ENCODE data around the gene THOC1. TPM values are rescaled to one million over a fixed set of nuclear protein-coding genes. Genes with fewer than 3 reads are reported as not detected.

THOC1 gene
- total and polyA plus RNA-seq, 2 experiments from 2014 or later = 73.0 to 108 TPM

GRCh38 chr18:227902-228301 lies 39.9 kb downstream of the THOC1 start:
- H4K20me1 ChIP-seq (replicated peaks; ENCODE audit: insufficient read depth) = peaks cover 11% of the 10 kb centered on the region; the same call in 1 of the 2 replicates
- Mint-ChIP-seq H3K4me1 (no peaks in the 10 kb centered on the region), H3K27ac (peak overlapping the region; percentile 48; the same call in 1 of the 2 replicates), H3K36me3 (ENCODE audit: low read depth) (peaks cover 37% of the 10 kb centered on the region; the same call in 2 of the 3 replicates), H3K4me3 (no peak overlapping the region), H3K9me3 (no peaks in the 10 kb centered on the region), H3K27me3 (ENCODE audit: insufficient read depth, low read depth, poor library complexity) (no peaks in the 10 kb centered on the region)
- H3K4me3 ChIP-seq = no peak overlapping the region
- H3K79me2 ChIP-seq (replicated peaks; ENCODE audit: insufficient read depth) = no peaks in the 10 kb centered on the region
- H3K27ac ChIP-seq (ENCODE audit: low read depth) = no peak overlapping the region
- no peaks in the 10 kb centered on the region for H3K9me2 ChIP-seq (ENCODE audit: insufficient read depth)
- no peaks in the 10 kb centered on the region for H3F3A ChIP-seq (replicated peaks; ENCODE audit: low read depth)
- H2AFZ ChIP-seq = no peak overlapping the region
- no peaks in the 10 kb centered on the region for H3K27me3 ChIP-seq (ENCODE audit: insufficient read depth)
- DNase-seq (ENCODE audit: low spot score) = no peak
- no peaks in the 10 kb centered on the region for H3K4me1 ChIP-seq (ENCODE audit: insufficient read depth)
- H3K36me3 ChIP-seq (ENCODE audit: insufficient read depth) = peaks cover 22% of the 10 kb centered on the region
- H3K4me2 ChIP-seq = no peak overlapping the region
- no peak for TF ChIP-seq CREB1 (CRISPR knock-in tag; IDR thresholded peaks at IDR 0.05; ENCODE audit: low read depth)
- no peak for TF ChIP-seq POLR2AphosphoS5 (IDR thresholded peaks at IDR 0.05; ENCODE audit: low read depth)
- TF ChIP-seq CTCF (conservative IDR thresholded peaks at IDR 0.05; ENCODE audit: low read depth in 2 of 2) = no peak
- TF ChIP-seq ZNF331 (CRISPR knock-in tag; IDR thresholded peaks at IDR 0.05; ENCODE audit: low read depth) = no peak
- no peak for TF ChIP-seq EZH2phosphoT487 (IDR thresholded peaks at IDR 0.05; ENCODE audit: unreplicated experiment)
- TF ChIP-seq ZNF114 (CRISPR knock-in tag; IDR thresholded peaks at IDR 0.05) = no peak
- no peak for TF ChIP-seq ETS1 (IDR thresholded peaks at IDR 0.05)
- TF ChIP-seq NANOG (IDR thresholded peaks at IDR 0.05; ENCODE audit: borderline replicate concordance) = no peak
- TF ChIP-seq EZH2 (IDR thresholded peaks at IDR 0.05; ENCODE audit: low read depth, unreplicated experiment) = no peak
- TF ChIP-seq STAT1 (IDR thresholded peaks at IDR 0.05; ENCODE audit: unreplicated experiment) = no peak
- no peak for TF ChIP-seq JUNB (IDR thresholded peaks at IDR 0.05; ENCODE audit: unreplicated experiment)
- TF ChIP-seq REST (IDR thresholded peaks at IDR 0.05; ENCODE audit: unreplicated experiment) = no peak
- TF ChIP-seq ZNF462 (CRISPR knock-in tag; IDR thresholded peaks at IDR 0.05) = no peak
- no peak for ATAC-seq

All from GM23338 (cell line).